Astrocyte of the cerebellum (primary cell): ENCODE results near the gene MCIDAS.
A peak's percentile ranks its signal among the peaks of the same experiment; 100 is the strongest.

Source experiments
- DNase-seq: peaks from one replicate; pipeline ENCODE4 v3.0.0-alpha.2; 2011; ENCODE audit warnings: low read depth
- H3K4me3 ChIP-seq: 2 replicates; pipeline ENCODE4 v1.5.1; 2011; ENCODE audit warnings: mild to moderate bottlenecking, low read depth, low read length, moderate library complexity
- CTCF ChIP-seq: IDR thresholded peaks from 2 replicates; pipeline ENCODE4 v1.5.1; 2012; ENCODE audit warnings: low read length, low read depth, moderate library complexity, mild to moderate bottlenecking; ENCODE audit errors: missing control alignments
- in situ Hi-C: cut with HindIII; loops from 2 replicates; pipeline ENCODE4 v1.10.0; 2017; ENCODE audit warnings: low sequenced_read_pairs

Gene MCIDAS

GRCh38 chr5:55231029-55231918 lies 4.2 kb upstream of the MCIDAS start:
- no peak for TF ChIP-seq CTCF
- in situ Hi-C loops, result loop anchor here (5.0 kb wide), 1 partner anchor 54 kb away; no protein-coding TSS in a partner anchor
- DNase-seq, result no peak
- peak overlapping the region; percentile 10 for H3K4me3 ChIP-seq

- no peak for DNase-seq
Measured at GRCh38 chr5:55230086-55230629, 3.0 kb upstream of the MCIDAS start.

GRCh38 chr5:55227664-55228430 lies 732 bp upstream of the MCIDAS start:
- in situ Hi-C loops, result no loop called here
- TF ChIP-seq CTCF, result no peak
- H3K4me3 ChIP-seq, result peak overlapping the region; percentile 34
- no peak for DNase-seq

More at GRCh38 chr5:55230086-55230629, 3.0 kb upstream of the MCIDAS start:
- TF ChIP-seq CTCF, result no peak
- in situ Hi-C loops, result loop anchor here (5.0 kb wide), 1 partner anchor 53 kb away; no protein-coding TSS in a partner anchor
- no peak overlapping the region for H3K4me3 ChIP-seq

GRCh38 chr5:55226027-55226933 lies 835 bp downstream of the MCIDAS start:
- no peak for DNase-seq
- TF ChIP-seq CTCF, result peak; percentile 65
- H3K4me3 ChIP-seq, result peak overlapping the region; percentile 34
- in situ Hi-C loops, result no loop called here

- H3K4me3 ChIP-seq, result no peak overlapping the region
- DNase-seq, result no peak
- in situ Hi-C loops, result no loop called here
- TF ChIP-seq CTCF, result no peak
Measured at GRCh38 chr5:55225346-55225745, 1.8 kb downstream of the MCIDAS start.
